CD14-positive monocyte (primary cell): ENCODE data around the gene FOXD1. TPM values are rescaled to one million over a fixed set of nuclear protein-coding genes. Genes with fewer than 3 reads are reported as not detected.

ENCODE experiments used
- DNase-seq, 3 donors: peaks; one replicate each; pipeline ENCODE4 v3.0.0-alpha.2; 2011 to 2022
- H2AFZ ChIP-seq: 2 replicates; pipeline ENCODE4 v1.6.0; 2012; ENCODE audit warnings: mild to moderate bottlenecking, low read depth, low read length, inconsistent platforms; ENCODE audit not compliant: insufficient read depth, poor library complexity, severe bottlenecking
- H3K27ac ChIP-seq, 2 donors: 1 replicate in 1 of 2; 2 replicates in 1 of 2; pipeline ENCODE4 v1.5.1; 2012 to 2013; ENCODE audit warnings: low read length in 2 of 2, control low read depth in 1 of 2, inconsistent platforms in 1 of 2, low read depth in 1 of 2, mild to moderate bottlenecking in 1 of 2
- H3K27me3 ChIP-seq, 2 donors: one replicate each; pipeline versions ENCODE4 v1.6.0 to v1.6.1; 2011 to 2013; ENCODE audit warnings: low read length in 2 of 2; ENCODE audit not compliant: control insufficient read depth in 2 of 2, insufficient read depth in 2 of 2
- H3K36me3 ChIP-seq, 2 donors: replicated peaks in 1 of 2; 1 replicate in 1 of 2; 2 replicates in 1 of 2; pipeline versions ENCODE4 v1.5.1 to v1.6.1; 2012 to 2013; ENCODE audit warnings: low read length in 2 of 2, control low read depth in 1 of 2, inconsistent platforms in 1 of 2, mild to moderate bottlenecking in 1 of 2; ENCODE audit not compliant: insufficient read depth in 2 of 2, control insufficient read depth in 1 of 2
- H3K4me1 ChIP-seq, 2 donors: 1 replicate in 1 of 2; 2 replicates in 1 of 2; pipeline versions ENCODE4 v1.5.1 to v1.6.1; 2012 to 2013; ENCODE audit warnings: low read length in 2 of 2, control low read depth in 1 of 2, inconsistent platforms in 1 of 2, mild to moderate bottlenecking in 1 of 2, moderate library complexity in 1 of 2; ENCODE audit not compliant: insufficient read depth in 2 of 2, control insufficient read depth in 1 of 2
- H3K4me2 ChIP-seq: replicated peaks from 2 replicates; pipeline ENCODE3; 2012; ENCODE audit warnings: low read length, moderate library complexity, mild to moderate bottlenecking; ENCODE audit not compliant: poor library complexity, severe bottlenecking; ENCODE audit errors: extremely low read depth
- H3K4me3 ChIP-seq, 3 experiments: fragments of 200-600 bp in 1 of 3; sonication (generic) in 1 of 3; replicated peaks in 1 of 3; 1 replicate in 2 of 3; 2 replicates in 1 of 3; pipeline ENCODE4 v1.5.1; 2011 to 2013; ENCODE audit warnings: low read length in 3 of 3, mild to moderate bottlenecking in 3 of 3, control low read depth in 2 of 3, low read depth in 2 of 3, inconsistent platforms in 1 of 3, moderate library complexity in 1 of 3
- H3K79me2 ChIP-seq: 2 replicates; pipeline ENCODE4 v1.6.0; 2012; ENCODE audit warnings: mild to moderate bottlenecking, control low read depth, inconsistent platforms, low read length, moderate library complexity; ENCODE audit not compliant: insufficient read depth
- H3K9ac ChIP-seq: 2 replicates; pipeline ENCODE4 v1.6.0; 2017; ENCODE audit warnings: low read length, mild to moderate bottlenecking; ENCODE audit not compliant: insufficient read depth, poor library complexity, severe bottlenecking
- H3K9me3 ChIP-seq, 2 donors: replicated peaks in 1 of 2; 1 replicate in 1 of 2; 2 replicates in 1 of 2; pipeline versions ENCODE4 v1.5.1 to v1.6.1; 2012 to 2013; ENCODE audit warnings: low read length in 2 of 2, control low read depth in 1 of 2; ENCODE audit not compliant: control insufficient read depth in 1 of 2, insufficient read depth in 1 of 2
- H4K20me1 ChIP-seq: 2 replicates; pipeline ENCODE4 v1.6.0; 2012; ENCODE audit warnings: mild to moderate bottlenecking, low read length, control low read depth, moderate library complexity; ENCODE audit not compliant: insufficient read depth
- H3K27ac Mint-ChIP-seq, 7 donors: one replicate each; pipeline ENCODE4 v1.8.0; 2020; ENCODE audit warnings: mild to moderate bottlenecking in 7 of 7, mixed read lengths in 7 of 7, moderate library complexity in 6 of 7, inconsistent platforms in 2 of 7
- H3K27me3 Mint-ChIP-seq, 3 donors: one replicate each; pipeline ENCODE4 v1.8.0; 2021 to 2022; ENCODE audit warnings: low read depth in 3 of 3, mild to moderate bottlenecking in 3 of 3, mixed read lengths in 3 of 3, moderate library complexity in 3 of 3, inconsistent platforms in 1 of 3
- H3K36me3 Mint-ChIP-seq, 2 donors: one replicate each; pipeline ENCODE4 v1.8.0; 2020; ENCODE audit warnings: mixed read lengths in 2 of 2, inconsistent platforms in 1 of 2, mild to moderate bottlenecking in 1 of 2
- H3K4me1 Mint-ChIP-seq: one replicate; pipeline ENCODE4 v1.8.0; 2020; ENCODE audit warnings: mild to moderate bottlenecking, mixed read lengths
- H3K4me3 Mint-ChIP-seq, 2 donors: one replicate each; pipeline ENCODE4 v1.8.0; 2020; ENCODE audit warnings: mild to moderate bottlenecking in 2 of 2, mixed read lengths in 2 of 2, moderate library complexity in 1 of 2
- H3K9me3 Mint-ChIP-seq, 7 donors: one replicate each; pipeline ENCODE4 v1.8.0; 2020 to 2022; ENCODE audit warnings: mixed read lengths in 7 of 7, mild to moderate bottlenecking in 6 of 7, moderate library complexity in 6 of 7, inconsistent platforms in 2 of 7
- WGBS: methylation state at CpG from one replicate; pipeline ENCODE4 v1.1.5; 2013; ENCODE audit warnings: missing lambda C conversion rate; ENCODE audit not compliant: insufficient coverage; 5-methylcytosine and 5-hydroxymethylcytosine counted together
- intact Hi-C, 2 donors: fragments of 100-400 bp; cut with micrococcal nuclease; formaldehyde crosslinking; loops; one replicate each; pipeline versions ENCODE4 v1.15.0 to v1.15.1; 2023
- polyA plus RNA-seq, 3 donors: library from polyadenylated mRNA; depleted of rRNA in 1 of 3; unstranded in 2 of 3; stranded (reverse) in 1 of 3; fragments of 300-500 nt in 2 of 3; fragments of >200 nt in 1 of 3; fragmentation: Illumina TruSeq in 2 of 3; gene quantifications; 1 replicate in 2 of 3; 2 replicates in 1 of 3; pipeline ENCODE4 v1.2.3, GENCODE V29; 2012 to 2021
- TF ChIP-seq, protein P1 (sequence below): fragments of 200-600 bp; IDR thresholded peaks from one replicate; pipeline ENCODE4 v1.8.0; 2022; ENCODE audit warnings: antibody characterized with exemption, mild to moderate bottlenecking

The FOXD1 gene
- polyA plus RNA-seq, 3 donors = 0.04 TPM; not detected in 2

DNA sequence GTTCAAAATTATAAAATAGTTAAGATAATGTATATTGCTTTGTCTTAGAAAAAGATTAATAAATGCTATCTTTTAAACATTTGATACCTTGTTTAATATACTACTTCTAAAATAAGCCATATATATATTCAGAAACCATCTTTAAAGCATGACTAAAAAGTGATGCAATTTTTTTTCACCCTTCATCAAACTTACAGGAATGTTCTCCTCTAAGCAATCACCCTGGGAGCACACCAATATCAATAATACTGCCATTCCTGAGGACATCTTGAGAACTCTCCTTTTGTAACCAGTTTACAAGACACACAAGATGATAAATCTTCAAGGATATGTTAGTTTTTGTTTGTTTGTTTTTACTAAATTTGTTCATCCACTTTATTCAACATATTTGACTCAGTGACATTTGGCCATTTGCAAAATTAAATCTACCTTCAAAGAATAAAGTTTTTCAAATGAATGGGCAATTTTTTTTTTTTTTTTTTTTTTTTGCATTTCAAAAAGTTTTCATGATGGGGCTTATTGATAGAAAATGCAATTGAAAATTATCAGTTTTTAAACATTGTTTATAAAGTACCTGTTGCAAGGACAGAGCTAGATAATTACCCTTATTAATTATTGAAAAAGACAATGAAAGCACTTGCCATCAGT, 17.2 kb downstream of the FOXD1 start:
- Histone ChIP-seq H4K20me1 (no peaks in the 10 kb centered on the region), H3K27me3 (peaks cover 77 to 91% of the 10 kb centered on the region in 2 donors), H3K27ac (no peak overlapping the region), H3K4me3 (no peak overlapping the region), H3K9me3 (peaks cover 0 to 21% of the 10 kb centered on the region in 2 donors), H2AFZ (no peak overlapping the region), H3K79me2 (no peaks in the 10 kb centered on the region), H3K4me1 (peaks cover 0 to under 1% of the 10 kb centered on the region in 2 donors), H3K36me3 (no peaks in the 10 kb centered on the region), H3K9ac (no peak overlapping the region), H3K4me2 (no peak overlapping the region)
- Mint-ChIP-seq H3K4me1 (peaks cover 3% of the 10 kb centered on the region), H3K27me3 (peaks cover 65 to 78% (median 67%) of the 10 kb centered on the region in 3 donors), H3K4me3 (peak overlapping the region in 1 of 2 donors; percentile 21), H3K27ac (no peak overlapping the region), H3K36me3 (no peaks in the 10 kb centered on the region), H3K9me3 (peaks cover 0 to 11% (median 4%) of the 10 kb centered on the region in 7 donors)
- TF ChIP-seq, protein P1, sequence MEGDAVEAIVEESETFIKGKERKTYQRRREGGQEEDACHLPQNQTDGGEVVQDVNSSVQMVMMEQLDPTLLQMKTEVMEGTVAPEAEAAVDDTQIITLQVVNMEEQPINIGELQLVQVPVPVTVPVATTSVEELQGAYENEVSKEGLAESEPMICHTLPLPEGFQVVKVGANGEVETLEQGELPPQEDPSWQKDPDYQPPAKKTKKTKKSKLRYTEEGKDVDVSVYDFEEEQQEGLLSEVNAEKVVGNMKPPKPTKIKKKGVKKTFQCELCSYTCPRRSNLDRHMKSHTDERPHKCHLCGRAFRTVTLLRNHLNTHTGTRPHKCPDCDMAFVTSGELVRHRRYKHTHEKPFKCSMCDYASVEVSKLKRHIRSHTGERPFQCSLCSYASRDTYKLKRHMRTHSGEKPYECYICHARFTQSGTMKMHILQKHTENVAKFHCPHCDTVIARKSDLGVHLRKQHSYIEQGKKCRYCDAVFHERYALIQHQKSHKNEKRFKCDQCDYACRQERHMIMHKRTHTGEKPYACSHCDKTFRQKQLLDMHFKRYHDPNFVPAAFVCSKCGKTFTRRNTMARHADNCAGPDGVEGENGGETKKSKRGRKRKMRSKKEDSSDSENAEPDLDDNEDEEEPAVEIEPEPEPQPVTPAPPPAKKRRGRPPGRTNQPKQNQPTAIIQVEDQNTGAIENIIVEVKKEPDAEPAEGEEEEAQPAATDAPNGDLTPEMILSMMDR = no peak
- intact Hi-C loops = no loop called here
- no peak for DNase-seq

DNA sequence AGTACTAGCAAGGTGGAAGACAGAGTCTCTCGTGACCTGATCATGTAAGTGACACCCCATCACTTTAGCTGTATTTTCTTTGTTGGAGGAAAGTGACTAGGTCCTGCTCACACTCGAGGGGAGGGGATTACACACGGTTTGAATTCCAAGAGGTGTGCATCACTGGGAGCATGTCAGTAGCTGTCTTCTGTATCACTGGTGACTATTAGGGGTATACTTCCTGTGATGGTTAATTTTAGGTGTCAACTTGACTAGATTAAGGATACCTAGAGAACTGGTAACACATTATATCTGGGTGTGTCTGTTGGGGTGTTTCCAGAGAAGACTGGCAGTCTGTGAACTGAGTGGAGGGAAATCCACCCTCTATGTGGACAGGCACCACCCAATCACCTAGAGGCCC, 22.5 kb downstream of the FOXD1 start:
- no peak overlapping the region for H3K4me3 Mint-ChIP-seq
- TF ChIP-seq, protein P1 = no peak
- intact Hi-C loops = no loop called here
- DNase-seq = no peak
- Histone ChIP-seq H2AFZ (no peak overlapping the region), H3K4me3 (no peak overlapping the region), H3K4me2 (no peak overlapping the region), H3K27me3 (peaks cover 77 to 89% of the 10 kb centered on the region in 2 donors), H4K20me1 (no peaks in the 10 kb centered on the region), H3K9ac (no peak overlapping the region), H3K79me2 (no peaks in the 10 kb centered on the region), H3K36me3 (no peaks in the 10 kb centered on the region), H3K9me3 (peaks cover 0 to 7% of the 10 kb centered on the region in 2 donors), H3K27ac (no peak overlapping the region), H3K4me1 (no peaks in the 10 kb centered on the region)
- no peaks in the 10 kb centered on the region for H3K36me3 Mint-ChIP-seq
- no peak overlapping the region for H3K27ac Mint-ChIP-seq
- WGBS = 100% methylated on average over 3 of the region's 3 CpGs
- H3K9me3 Mint-ChIP-seq = peaks cover 0 to 15% (median 3%) of the 10 kb centered on the region in 7 donors
- peaks cover 53 to 75% (median 60%) of the 10 kb centered on the region in 3 donors for H3K27me3 Mint-ChIP-seq
- peaks cover 3% of the 10 kb centered on the region for H3K4me1 Mint-ChIP-seq
